Fibroblast of skin of left quadriceps (primary cell): ENCODE data around the gene ANKRD35.
A peak's percentile ranks its signal among the peaks of the same experiment; 100 is the strongest.
"Not testable (repeated sequence)": the region's sequence is repeated elsewhere in the genome, so short reads cannot be mapped to it uniquely, and the experiment has no call there.

Experiments
- DNase-seq, 2 experiments: peaks; one replicate each; pipeline ENCODE4 v3.0.0-alpha.2; 2013; ENCODE audit warnings: low read depth in 2 of 2

The ANKRD35 gene

GRCh38 chr1:145858238-145858900 is 27.3 kb downstream of the ANKRD35 start:
- DNase-seq: no peak

GRCh38 chr1:145857170-145857569 is 28.5 kb downstream of the ANKRD35 start:
- DNase-seq: no peak

- DNase-seq: no peak
Observed at GRCh38 chr1:145855426-145855948, 30.2 kb downstream of the ANKRD35 start.

- DNase-seq: peak in 1 of 2 experiments; percentile 40
Observed at GRCh38 chr1:145849356-145850160, 36.1 kb downstream of the ANKRD35 start.

DNA sequence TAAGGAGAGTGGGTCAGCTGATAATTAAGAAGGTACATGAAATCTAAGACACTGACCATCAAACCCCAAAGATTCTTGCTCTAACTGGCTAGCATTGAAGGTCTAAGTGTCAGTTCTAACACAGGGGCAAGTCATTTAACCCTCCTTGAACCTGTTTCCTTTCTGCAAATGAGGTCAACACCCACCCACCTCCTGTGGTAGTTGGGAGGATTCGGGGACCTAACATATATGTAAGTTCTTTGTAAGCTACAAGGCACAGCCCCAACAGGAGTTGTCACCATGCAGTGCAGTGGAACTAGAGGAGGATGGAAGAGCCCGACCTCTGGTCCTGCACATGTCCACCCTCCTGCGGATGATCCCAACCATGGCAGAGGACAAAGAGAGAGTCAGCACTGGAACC is 37.8 kb downstream of the ANKRD35 start:
- no peak for DNase-seq

DNA sequence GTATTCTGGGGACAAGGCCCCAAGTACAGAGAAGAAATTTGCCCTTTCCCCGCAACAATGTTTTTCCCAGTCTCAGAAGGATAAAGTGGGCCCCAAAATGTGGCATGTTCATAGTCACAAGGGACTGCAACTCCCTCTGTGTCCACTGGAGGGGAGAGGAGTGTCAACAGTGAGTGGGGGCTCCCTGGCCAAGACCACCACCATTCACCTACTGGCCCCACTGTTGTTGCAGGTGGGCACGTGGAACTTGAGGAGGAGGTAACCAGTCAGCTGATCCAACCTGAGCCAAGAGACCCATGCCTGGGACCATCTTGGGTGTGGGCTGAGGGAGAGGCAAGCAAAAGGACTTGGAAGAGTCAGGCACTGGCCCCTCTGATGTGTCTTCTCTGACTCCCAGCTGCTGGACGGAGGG is 39.5 kb downstream of the ANKRD35 start:
- DNase-seq: no peak

- peak; percentile 33 to 35 for DNase-seq
Observed at GRCh38 chr1:145845514-145846161, 40.0 kb downstream of the ANKRD35 start, which contains the start of gene NUDT17. NUDT17 (plus strand) TSS chr1:145845630; CDS start chr1:145845641, 11 bp downstream.

GRCh38 chr1:145845144-145845513 is 40.5 kb downstream of the ANKRD35 start:
- DNase-seq: no peak

DNA sequence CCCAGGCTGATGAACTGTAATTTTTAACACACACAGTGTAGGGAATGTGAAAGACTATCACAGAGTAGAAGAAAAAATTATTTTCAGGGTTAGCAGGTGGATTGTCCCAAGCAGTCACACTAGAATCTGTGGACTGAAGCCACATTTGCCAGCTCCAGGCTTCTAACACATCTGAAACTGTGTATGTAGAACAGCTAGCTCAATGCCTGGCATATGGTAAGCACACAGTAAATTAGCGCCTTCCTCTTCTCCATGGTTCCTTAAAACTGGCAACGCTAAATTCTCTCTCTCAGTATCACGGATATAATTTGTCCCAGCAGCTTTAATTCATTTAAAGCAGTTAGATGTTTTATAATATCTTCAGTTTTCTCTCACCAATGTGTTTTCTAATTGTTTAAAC is 42.6 kb downstream of the ANKRD35 start:
- DNase-seq: no peak

- DNase-seq: no peak
Observed at GRCh38 chr1:145837656-145838055, 48.0 kb downstream of the ANKRD35 start.

- DNase-seq: not testable (repeated sequence)
Observed at GRCh38 chr1:145830810-145831209, 54.9 kb downstream of the ANKRD35 start.

DNA sequence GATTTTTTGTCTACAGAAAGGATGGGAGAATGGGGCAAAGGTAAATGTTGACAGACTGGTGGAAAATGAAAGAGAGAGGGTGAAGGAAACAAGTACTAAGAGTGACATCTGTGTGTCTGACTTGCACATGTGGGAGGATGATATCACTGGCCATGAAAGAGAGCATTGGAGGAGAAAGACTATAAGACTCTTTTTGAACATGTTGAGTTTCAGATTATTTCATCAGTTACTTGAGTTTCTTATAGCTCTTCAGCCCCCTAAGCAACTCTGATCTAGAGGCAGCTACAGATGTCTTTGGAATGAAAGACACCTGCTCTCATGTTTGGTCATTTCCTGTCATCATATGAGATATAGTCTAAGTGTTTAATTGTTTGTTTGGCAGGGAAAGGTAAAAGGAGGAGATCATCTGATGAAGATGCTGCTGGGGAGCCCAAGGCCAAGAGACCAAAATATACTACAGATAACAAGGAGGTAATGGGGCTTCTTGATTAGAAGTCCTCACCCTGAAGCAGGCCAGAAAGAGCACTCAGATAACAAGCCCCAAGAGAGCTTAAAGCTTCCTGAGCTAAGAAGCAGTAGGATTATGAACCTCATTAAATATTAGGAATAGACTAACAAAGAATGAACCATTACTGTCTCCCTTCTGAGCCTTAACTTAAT is 57.2 kb downstream of the ANKRD35 start:
- no peak for DNase-seq

- DNase-seq: no peak
Observed at GRCh38 chr1:145827966-145828365, 57.7 kb downstream of the ANKRD35 start.

GRCh38 chr1:145826030-145826429 is 59.6 kb downstream of the ANKRD35 start:
- DNase-seq: no peak

DNA sequence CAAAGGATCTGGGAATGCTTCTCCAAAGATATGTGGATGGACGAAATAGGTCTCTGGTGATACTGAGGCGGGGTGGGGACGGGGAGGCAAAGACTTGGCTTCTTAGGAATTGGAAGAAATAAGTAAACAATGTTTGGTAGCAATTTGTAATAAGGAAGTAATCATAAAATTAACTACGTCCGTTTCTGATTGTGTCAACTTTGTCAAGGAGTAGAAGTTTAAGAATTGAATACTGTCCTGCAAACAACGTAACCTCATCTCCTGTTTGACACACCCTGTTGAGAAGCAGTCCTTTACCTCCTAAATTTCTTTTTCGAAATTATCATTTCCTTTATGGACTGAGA is 61.2 kb downstream of the ANKRD35 start:
- no peak for DNase-seq

GRCh38 chr1:145823565-145824498 is 61.8 kb downstream of the ANKRD35 start, which contains the start of the genes POLR3C and RNF115:
POLR3C (plus strand) TSS chr1:145824200; CDS start chr1:145825777, 1,577 bp downstream.
RNF115 (minus strand) TSS chr1:145824095; CDS start chr1:145823873, 222 bp downstream.
- peak; percentile 82 for DNase-seq

DNA sequence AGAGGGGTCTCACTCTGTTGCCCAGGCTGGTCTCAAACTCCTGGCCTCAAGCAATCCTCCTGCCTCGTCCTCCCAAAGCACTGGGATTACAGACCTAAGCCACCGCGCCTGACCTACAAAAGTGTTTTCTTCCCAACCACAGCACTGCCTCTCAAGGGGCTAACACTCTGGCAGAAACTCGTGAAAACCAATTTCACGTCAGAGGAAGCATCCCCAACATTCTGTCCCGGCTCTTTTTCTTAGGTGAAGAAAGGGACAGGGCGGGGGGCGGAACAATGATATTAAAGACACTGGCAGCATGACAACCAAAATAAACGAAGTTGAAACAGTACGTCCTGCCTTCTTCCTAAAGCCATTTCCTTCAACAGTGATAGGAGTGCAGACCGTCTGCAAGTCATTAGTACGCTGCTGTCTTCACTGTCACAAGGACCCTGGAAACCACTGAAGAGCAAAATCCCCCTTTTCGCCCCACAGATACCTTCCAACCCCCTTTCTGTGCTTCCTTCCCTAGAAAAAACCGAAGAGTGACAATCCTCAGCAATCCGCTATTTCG is 62.8 kb downstream of the ANKRD35 start:
- DNase-seq: not testable (repeated sequence)

- DNase-seq: peak; percentile 63 to 68
Observed at GRCh38 chr1:145818095-145818494, 67.6 kb downstream of the ANKRD35 start.
